Lower leg skin (tissue), 4 donors: Measurements from ENCODE around the gene ANK3. TPM values are rescaled to one million over a fixed set of nuclear protein-coding genes. Genes with fewer than 3 reads are reported as not detected.

Experiments used
- DNase-seq, 2 donors: peaks; one replicate each; pipeline ENCODE4 v3.0.0-alpha.2; 2019; ENCODE audit warnings: low spot score in 2 of 2
- H3K4me3 ChIP-seq: fragments of 200-600 bp; sonication (generic); 2 replicates; pipeline ENCODE4 v1.5.1; 2017; ENCODE audit warnings: mild to moderate bottlenecking, low read depth; ENCODE audit not compliant: poor library complexity, severe bottlenecking
- POLR2A ChIP-seq, 2 donors: fragments of 450-650 bp; IDR thresholded peaks; one replicate each; pipeline ENCODE4 v1.6.1; 2016 to 2017; ENCODE audit warnings: antibody characterized with exemption in 2 of 2, mild to moderate bottlenecking in 1 of 2, moderate library complexity in 1 of 2
- WGBS, 2 donors: methylation state at CpG; one replicate each; pipeline ENCODE4 v1.1.5; 2018; 5-methylcytosine and 5-hydroxymethylcytosine counted together
- intact Hi-C: fragments of 100-400 bp; cut with DNase I; formaldehyde crosslinking; loops from one replicate; pipeline ENCODE4 v1.15.0; 2023; ENCODE audit warnings: low total_unique reads
- total RNA-seq, 4 donors: library from RNA; depleted of rRNA; stranded (reverse); fragments of >200 nt; gene quantifications; one replicate each; pipeline ENCODE4 v1.1.0, GENCODE V29; 2016
- TF ChIP-seq, protein P1 (sequence below), 3 donors: fragments of 450-650 bp; IDR thresholded peaks; one replicate each; pipeline ENCODE4 v1.5.1; 2016; ENCODE audit warnings: antibody characterized with exemption in 3 of 3, mild to moderate bottlenecking in 3 of 3, moderate library complexity in 2 of 3

ANK3 gene
- total RNA-seq, 4 donors from 2014 or later, result 76.2 to 107 (median 91.5) TPM

- WGBS, 2 donors, result 73 to 79% methylated on average over 8 of the region's 8 CpGs
- intact Hi-C loops, result no loop called here
- TF ChIP-seq, protein P1, sequence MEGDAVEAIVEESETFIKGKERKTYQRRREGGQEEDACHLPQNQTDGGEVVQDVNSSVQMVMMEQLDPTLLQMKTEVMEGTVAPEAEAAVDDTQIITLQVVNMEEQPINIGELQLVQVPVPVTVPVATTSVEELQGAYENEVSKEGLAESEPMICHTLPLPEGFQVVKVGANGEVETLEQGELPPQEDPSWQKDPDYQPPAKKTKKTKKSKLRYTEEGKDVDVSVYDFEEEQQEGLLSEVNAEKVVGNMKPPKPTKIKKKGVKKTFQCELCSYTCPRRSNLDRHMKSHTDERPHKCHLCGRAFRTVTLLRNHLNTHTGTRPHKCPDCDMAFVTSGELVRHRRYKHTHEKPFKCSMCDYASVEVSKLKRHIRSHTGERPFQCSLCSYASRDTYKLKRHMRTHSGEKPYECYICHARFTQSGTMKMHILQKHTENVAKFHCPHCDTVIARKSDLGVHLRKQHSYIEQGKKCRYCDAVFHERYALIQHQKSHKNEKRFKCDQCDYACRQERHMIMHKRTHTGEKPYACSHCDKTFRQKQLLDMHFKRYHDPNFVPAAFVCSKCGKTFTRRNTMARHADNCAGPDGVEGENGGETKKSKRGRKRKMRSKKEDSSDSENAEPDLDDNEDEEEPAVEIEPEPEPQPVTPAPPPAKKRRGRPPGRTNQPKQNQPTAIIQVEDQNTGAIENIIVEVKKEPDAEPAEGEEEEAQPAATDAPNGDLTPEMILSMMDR (IDR thresholded peaks at IDR 0.05), result no peak
- TF ChIP-seq POLR2A (IDR thresholded peaks at IDR 0.05), result no peak
- no peak for DNase-seq
- H3K4me3 ChIP-seq, result no peak overlapping the region
Measured at GRCh38 chr10:60200012-60200681, 189.5 kb downstream of the ANK3 start.

DNA sequence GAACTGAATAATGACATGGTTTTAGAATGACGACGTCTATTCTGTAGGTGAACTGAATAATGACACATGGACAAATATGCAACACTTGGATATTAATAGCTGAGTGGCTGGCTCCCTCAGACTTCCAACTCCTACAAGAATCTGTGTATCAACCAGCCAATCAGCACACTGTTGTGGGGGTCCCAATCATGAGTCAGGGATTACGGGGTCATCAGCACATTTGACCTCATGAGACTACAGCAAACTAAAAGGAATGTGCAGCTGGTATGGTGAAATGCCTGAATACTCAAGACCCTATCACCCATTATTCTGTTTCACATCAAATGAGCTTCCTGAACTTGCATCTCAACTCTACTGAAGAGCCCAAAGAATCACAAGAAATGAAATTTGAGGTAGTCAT lies 192.5 kb downstream of the ANK3 start:
- TF ChIP-seq, protein P1 (IDR thresholded peaks at IDR 0.05), result no peak
- TF ChIP-seq POLR2A (IDR thresholded peaks at IDR 0.05), result no peak
- WGBS, 2 donors, result 55 to 81% methylated on average over 3 of the region's 3 CpGs

DNA sequence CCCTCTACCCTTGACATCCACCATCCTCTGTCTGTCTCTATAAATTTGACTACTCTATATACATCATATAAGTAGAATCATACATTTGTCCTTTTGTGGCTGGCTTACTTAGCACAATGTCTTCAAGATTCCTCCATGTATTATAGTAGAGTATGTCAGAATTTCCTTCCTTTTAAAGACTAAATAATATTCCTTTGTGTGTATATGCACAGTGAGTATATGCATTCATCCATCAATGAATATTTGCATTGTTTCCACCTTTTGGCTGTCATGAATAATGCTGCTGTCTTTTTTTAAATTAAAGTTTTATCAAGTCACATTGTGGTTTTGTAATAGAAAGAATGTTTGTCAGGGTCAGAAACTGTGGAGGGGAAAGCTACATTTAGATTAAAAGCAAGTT lies 195.3 kb downstream of the ANK3 start:
- TF ChIP-seq, protein P1 (IDR thresholded peaks at IDR 0.05), result no peak
- TF ChIP-seq POLR2A (IDR thresholded peaks at IDR 0.05), result no peak
- DNase-seq, result no peak
- intact Hi-C loops, result no loop called here
- no peak overlapping the region for H3K4me3 ChIP-seq

More for the DNA sequence above, 192.5 kb downstream of the ANK3 start:
- H3K4me3 ChIP-seq, result no peak overlapping the region
- no peak for DNase-seq
- intact Hi-C loops, result no loop called here

GRCh38 chr10:60192946-60193345 lies 196.7 kb downstream of the ANK3 start:
- intact Hi-C loops, result no loop called here
- TF ChIP-seq, protein P1 (IDR thresholded peaks at IDR 0.05), result no peak
- TF ChIP-seq POLR2A (IDR thresholded peaks at IDR 0.05), result no peak
- no peak overlapping the region for H3K4me3 ChIP-seq
- DNase-seq, result no peak

DNA sequence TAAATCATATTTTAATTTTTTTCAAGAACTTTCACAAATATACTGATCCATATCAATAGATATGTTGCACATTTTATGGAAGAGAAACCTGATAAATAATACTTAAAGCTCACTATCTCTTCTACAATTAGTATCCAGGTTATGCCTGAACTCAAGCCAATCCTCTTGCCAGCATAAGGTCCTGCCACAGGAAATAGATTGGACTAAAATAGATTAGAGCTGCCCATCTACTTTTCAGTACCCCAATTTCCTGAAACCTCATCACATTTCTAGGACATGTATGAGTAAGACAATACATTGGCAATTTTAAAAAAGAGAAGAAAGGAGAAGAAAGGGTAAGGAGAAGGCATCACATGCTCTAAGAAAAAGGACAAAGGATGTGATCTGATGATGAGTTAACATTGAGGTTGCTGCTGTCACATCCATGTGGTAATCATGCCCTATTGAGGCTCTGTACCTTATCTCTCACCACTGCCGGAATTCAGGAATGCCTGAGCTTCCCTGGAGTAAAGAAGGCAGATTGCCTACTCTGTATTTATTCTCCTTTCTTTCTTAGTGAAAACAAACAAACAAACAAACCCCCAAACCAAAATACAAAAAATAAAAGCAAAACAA lies 199.7 kb downstream of the ANK3 start:
- WGBS, 2 donors, result 88 to 94% methylated on average over 1 of the region's 1 CpG
- no peak for DNase-seq
- TF ChIP-seq, protein P1 (IDR thresholded peaks at IDR 0.05), result no peak
- no peak for TF ChIP-seq POLR2A (IDR thresholded peaks at IDR 0.05)
- H3K4me3 ChIP-seq, result no peak overlapping the region
- intact Hi-C loops, result no loop called here
